K562 treated with DMSO at 1 percent for 48 hours (cell line): ENCODE results near the gene PRAMEF14. TPM values are rescaled to one million over a fixed set of nuclear protein-coding genes. Genes with fewer than 3 reads are reported as not detected.

Experiments used
- total RNA-seq: library from RNA; unstranded; fragments of 300-600 nt; gene quantifications from 2 replicates; pipeline ENCODE4 v1.2.3, GENCODE V29; 2022; ENCODE audit warnings: low replicate concordance; ENCODE audit errors: extremely low read depth

Gene PRAMEF14
- not detected in 2 replicates for total RNA-seq

GRCh38 chr1:13347034-13347433, at the start of gene PRAMEF14:
Gene PRAMEF14 (minus strand): TSS chr1:13347134. CDS start chr1:13345314, 1,820 bp downstream.

GRCh38 chr1:13389332-13389731, 42.4 kb upstream of the PRAMEF14 start, which contains the start of gene PRAMEF17:
Gene PRAMEF17 (plus strand): TSS chr1:13389632. CDS start chr1:13389658, 26 bp downstream.

DNA sequence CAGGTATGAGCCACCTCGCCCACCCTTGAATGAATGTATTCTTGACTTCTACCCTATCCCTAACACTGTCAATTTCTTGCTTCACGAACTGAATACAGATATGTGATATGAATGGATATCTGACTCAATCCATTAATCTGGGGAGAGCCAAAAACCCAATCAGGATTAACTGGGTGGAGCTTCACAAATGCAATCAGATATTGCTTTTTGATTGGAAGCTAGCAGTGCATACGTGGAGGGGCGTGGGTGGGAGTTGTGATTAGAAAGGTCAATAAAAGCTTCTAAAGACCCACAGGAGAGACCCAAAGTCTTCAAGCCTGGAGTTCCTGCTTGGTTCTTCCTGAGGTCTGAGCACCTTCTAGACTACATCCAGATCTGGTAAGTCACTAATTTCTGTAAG, 31.7 kb downstream of the PRAMEF14 start, which contains the start of gene PRAMEF15:
Gene PRAMEF15 (plus strand): TSS at position 301 of the 400 bp plus-strand sequence. CDS start 2,827 bp downstream, outside the sequence.

DNA sequence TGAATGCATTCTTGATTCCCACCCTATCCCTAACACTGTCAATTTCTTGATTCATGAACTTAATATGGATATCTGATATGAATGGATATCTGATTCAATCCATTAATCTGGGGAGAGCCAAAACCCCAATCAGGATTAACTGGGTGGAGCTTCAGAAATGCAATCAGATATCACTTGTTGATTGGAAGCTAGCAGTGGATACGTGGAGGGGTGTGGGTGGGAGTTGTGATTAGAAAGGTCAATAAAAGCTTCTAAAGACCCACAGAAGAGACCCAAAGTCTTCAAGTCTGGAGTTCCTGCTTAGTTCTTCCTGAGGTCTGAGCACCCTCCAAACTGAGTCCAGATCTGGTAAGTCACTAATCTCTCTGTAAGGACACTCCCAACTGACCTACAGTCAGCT, 43.7 kb downstream of the PRAMEF14 start, which contains the start of gene PRAMEF33:
Gene PRAMEF33 (plus strand): TSS at position 301 of the 400 bp plus-strand sequence. CDS start 2,416 bp downstream, outside the sequence.

Other genes starting within 250 kb of the PRAMEF14 start
- not detected in 2 replicates for gene HNRNPCL2, start 230.3 kb downstream of the PRAMEF14 start, total RNA-seq
- not detected in 2 replicates for gene PRAMEF26, start 191.1 kb downstream of the PRAMEF14 start, total RNA-seq
- gene HNRNPCL4, start 181.5 kb downstream of the PRAMEF14 start, total RNA-seq, result not detected in 2 replicates
- gene PRAMEF9, start 175.3 kb downstream of the PRAMEF14 start, total RNA-seq, result not detected in 2 replicates
- gene PRAMEF13, start 145.7 kb downstream of the PRAMEF14 start, total RNA-seq, result not detected in 2 replicates
- gene PRAMEF18, start 121.0 kb downstream of the PRAMEF14 start, total RNA-seq, result not detected in 2 replicates
- gene PRAMEF5, start 92.9 kb downstream of the PRAMEF14 start, total RNA-seq, result not detected in 2 replicates
- gene PRAMEF8, start 62.0 kb downstream of the PRAMEF14 start, total RNA-seq, result not detected in 2 replicates
- not detected in 2 replicates for gene PRAMEF33, start 43.6 kb downstream of the PRAMEF14 start, total RNA-seq
- gene PRAMEF15, start 31.6 kb downstream of the PRAMEF14 start, total RNA-seq, result not detected in 2 replicates
- gene PRAMEF19, start 24.8 kb upstream of the PRAMEF14 start, total RNA-seq, result not detected in 2 replicates
- gene PRAMEF17, start 42.5 kb upstream of the PRAMEF14 start, total RNA-seq, result not detected in 2 replicates
- not detected in 2 replicates for gene PRAMEF20, start 63.3 kb upstream of the PRAMEF14 start, total RNA-seq
- gene LRRC38, start 166.9 kb upstream of the PRAMEF14 start, total RNA-seq, result not detected in 2 replicates
- gene PDPN, start 236.7 kb upstream of the PRAMEF14 start, total RNA-seq, result not detected in 2 replicates